ENCODE data around the gene CPZ.

- no peak for TF ChIP-seq CTCF (IDR thresholded peaks at IDR 0.05)
- TF ChIP-seq POLR2A (IDR thresholded peaks at IDR 0.05): no peak
Observed at GRCh38 chr4:8588196-8588470, 4.4 kb upstream of the CPZ start.

Data from thyroid gland (tissue), 4 donors.